ENCODE measurements around the gene SLC6A15. TPM values are rescaled to one million over a fixed set of nuclear protein-coding genes. Genes with fewer than 3 reads are reported as not detected.

The SLC6A15 gene
- total and polyA plus RNA-seq, 2 donors (not counting 1 experiment from before 2014, with no cell fraction given), result 0.39 TPM; not detected in 1

DNA sequence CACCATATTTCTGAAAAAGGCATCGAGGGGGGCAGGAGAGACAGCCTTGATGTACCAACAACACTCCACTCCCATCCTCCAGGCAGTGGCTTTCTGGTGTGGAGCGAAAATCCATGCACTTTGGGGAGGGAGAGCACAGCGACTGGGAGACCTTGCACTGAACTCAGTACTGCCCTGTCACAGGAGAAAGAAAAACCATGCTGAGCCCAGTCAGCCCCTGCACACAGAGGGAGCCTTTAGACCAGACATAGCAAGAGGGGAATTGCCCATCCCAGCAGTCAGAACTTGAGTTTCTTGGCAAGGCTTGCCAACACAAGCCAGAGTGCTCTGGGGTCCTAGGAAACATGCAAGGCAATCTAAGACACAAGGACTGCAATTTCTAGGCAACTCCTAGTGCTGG, 24.8 kb upstream of the SLC6A15 start:
- WGBS (ENCODE audit: insufficient coverage), result 73% methylated on average over 3 of the region's 3 CpGs
- CTCF ChIA-PET, result no interaction called here

GRCh38 chr12:84929501-84929900, 16.9 kb upstream of the SLC6A15 start:
- Mint-ChIP-seq H3K27ac (no peak overlapping the region), H3K27me3 (no peaks in the 10 kb centered on the region), H3K4me3 (no peak overlapping the region), H3K4me1 (no peaks in the 10 kb centered on the region), H3K9me3 (ENCODE audit: insufficient read depth) (no peaks in the 10 kb centered on the region)
- DNase-seq (no peak), ATAC-seq (ENCODE audit: low read depth) (no peak)
- H3K27me3 ChIP-seq (replicated peaks in 1 of 4; ENCODE audit: control extremely low read depth in 1 of 4, control insufficient read depth in 3 of 4, insufficient read depth in 4 of 4, low read length in 3 of 4), result no peaks in the 10 kb centered on the region
- no peaks in the 10 kb centered on the region for H3K4me1 ChIP-seq (ENCODE audit: control insufficient read depth in 2 of 2, insufficient read depth in 2 of 2, low read length in 2 of 2)
- ChIA-PET CTCF (no interaction called here), POLR2A (no interaction called here)
- no peaks in the 10 kb centered on the region for H3K36me3 ChIP-seq (replicated peaks in 1 of 2; ENCODE audit: control extremely low read depth in 1 of 2, control insufficient read depth in 1 of 2, extremely low read depth in 1 of 2, insufficient read depth in 2 of 2, low read length in 1 of 2)
- H2AFZ ChIP-seq (ENCODE audit: insufficient read depth, low read depth, low read length, poor library complexity, severe bottlenecking), result no peak overlapping the region
- H4K20me1 ChIP-seq (ENCODE audit: control insufficient read depth, insufficient read depth, low read length, poor library complexity, severe bottlenecking), result no peaks in the 10 kb centered on the region
- WGBS (ENCODE audit: insufficient coverage), result no CpG with 5 or more reads among the region's 1 CpG
- no peaks in the 10 kb centered on the region for H3K9me3 ChIP-seq (ENCODE audit: control extremely low read depth in 1 of 3, control insufficient read depth in 2 of 3, insufficient read depth in 1 of 3, low read length in 2 of 3)
- H3K9ac ChIP-seq (ENCODE audit: low read length), result no peak overlapping the region
- intact Hi-C loops (cut with micrococcal nuclease), result no loop called here
- no peaks in the 10 kb centered on the region for H3K79me2 ChIP-seq (ENCODE audit: control insufficient read depth, insufficient read depth, low read length)
- no peak overlapping the region for H3K27ac ChIP-seq (ENCODE audit: low read length in 2 of 2)
- no peak overlapping the region for H3K4me2 ChIP-seq (replicated peaks; ENCODE audit: low read depth, low read length, poor library complexity, severe bottlenecking)
- no peak for TF ChIP-seq CTCF (IDR thresholded peaks at IDR 0.05)
- no peak for TF ChIP-seq EZH2 (IDR thresholded peaks at IDR 0.05; ENCODE audit: borderline replicate concordance, insufficient read depth, low read depth, low read length, poor library complexity, severe bottlenecking)
- H3K4me3 ChIP-seq (ENCODE audit: control extremely low read depth in 1 of 5, extremely low read depth in 1 of 5, insufficient read depth in 1 of 5, low read depth in 2 of 5, low read length in 4 of 5), result no peak overlapping the region

More for the DNA sequence above, 24.8 kb upstream of the SLC6A15 start:
- H3K4me1 Mint-ChIP-seq, result no peaks in the 10 kb centered on the region
- H3K27me3 ChIP-seq (replicated peaks in 1 of 4; ENCODE audit: control extremely low read depth in 1 of 4, control insufficient read depth in 3 of 4, insufficient read depth in 4 of 4, low read length in 3 of 4), result no peaks in the 10 kb centered on the region
- ATAC-seq (ENCODE audit: low read depth), result no peak
- H3K4me1 ChIP-seq (ENCODE audit: control insufficient read depth in 2 of 2, insufficient read depth in 2 of 2, low read length in 2 of 2), result no peaks in the 10 kb centered on the region
- H3K27me3 Mint-ChIP-seq, result no peaks in the 10 kb centered on the region
- POLR2A ChIA-PET, result no interaction called here
- no peaks in the 10 kb centered on the region for H4K20me1 ChIP-seq (ENCODE audit: control insufficient read depth, insufficient read depth, low read length, poor library complexity, severe bottlenecking)
- H2AFZ ChIP-seq (ENCODE audit: insufficient read depth, low read depth, low read length, poor library complexity, severe bottlenecking), result no peak overlapping the region
- no peaks in the 10 kb centered on the region for H3K9me3 ChIP-seq (ENCODE audit: control extremely low read depth in 1 of 3, control insufficient read depth in 2 of 3, insufficient read depth in 1 of 3, low read length in 2 of 3)
- H3K9ac ChIP-seq (ENCODE audit: low read length), result no peak overlapping the region
- no peak overlapping the region for H3K27ac ChIP-seq (ENCODE audit: low read length in 2 of 2)
- H3K79me2 ChIP-seq (ENCODE audit: control insufficient read depth, insufficient read depth, low read length), result no peaks in the 10 kb centered on the region
- peaks cover 5% of the 10 kb centered on the region for H3K9me3 Mint-ChIP-seq (ENCODE audit: insufficient read depth)
- H3K4me3 Mint-ChIP-seq, result no peak overlapping the region
- TF ChIP-seq CTCF (IDR thresholded peaks at IDR 0.05) (no peak), EZH2 (IDR thresholded peaks at IDR 0.05; ENCODE audit: borderline replicate concordance, insufficient read depth, low read depth, low read length, poor library complexity, severe bottlenecking) (no peak)
- H3K4me2 ChIP-seq (replicated peaks; ENCODE audit: low read depth, low read length, poor library complexity, severe bottlenecking), result no peak overlapping the region
- no peak overlapping the region for H3K4me3 ChIP-seq (ENCODE audit: control extremely low read depth in 1 of 5, extremely low read depth in 1 of 5, insufficient read depth in 1 of 5, low read depth in 2 of 5, low read length in 4 of 5)
- H3K27ac Mint-ChIP-seq, result no peak overlapping the region
- intact Hi-C loops (cut with micrococcal nuclease), result no loop called here
- no peak for DNase-seq
- no peaks in the 10 kb centered on the region for H3K36me3 ChIP-seq (replicated peaks in 1 of 2; ENCODE audit: control extremely low read depth in 1 of 2, control insufficient read depth in 1 of 2, extremely low read depth in 1 of 2, insufficient read depth in 2 of 2, low read length in 1 of 2)

Measured in B cell (primary cell).